Thoracic aorta (tissue), 2 donors: ENCODE results near the gene GNG7. TPM values are rescaled to one million over a fixed set of nuclear protein-coding genes. Genes with fewer than 3 reads are reported as not detected.
"Not testable (repeated sequence)": the region's sequence is repeated elsewhere in the genome, so short reads cannot be mapped to it uniquely, and the experiment has no call there.

Experiments
- ATAC-seq: fragments of 150-250 bp; one replicate; pipeline ENCODE4 v1.8.0; 2017; ENCODE audit warnings: low read depth; ENCODE audit not compliant: insufficient number of reproducible peaks, low FRiP score
- DNase-seq: peaks from one replicate; pipeline ENCODE4 v3.0.0-alpha.2; 2020; ENCODE audit warnings: low spot score
- H3K27ac ChIP-seq, 2 donors: fragments of 200-600 bp; sonication (generic); 1 replicate in 1 of 2; 2 replicates in 1 of 2; pipeline ENCODE4 v1.5.1; 2016; ENCODE audit warnings: mild to moderate bottlenecking in 2 of 2, moderate library complexity in 2 of 2
- H3K27me3 ChIP-seq: fragments of 200-600 bp; sonication (generic); replicated peaks from 2 replicates; pipeline ENCODE4 v1.6.0; 2016; ENCODE audit warnings: mild to moderate bottlenecking; ENCODE audit not compliant: insufficient read depth
- H3K36me3 ChIP-seq: fragments of 200-600 bp; sonication (generic); one replicate; pipeline ENCODE4 v1.5.1; 2016
- H3K4me1 ChIP-seq, 2 donors: fragments of 200-600 bp; sonication (generic); 1 replicate in 1 of 2; 2 replicates in 1 of 2; pipeline versions ENCODE4 v1.5.1 to v1.6.0; 2016; ENCODE audit warnings: low read depth in 2 of 2, mild to moderate bottlenecking in 1 of 2; ENCODE audit not compliant: control insufficient read depth in 1 of 2
- H3K4me3 ChIP-seq: fragments of 200-600 bp; sonication (generic); 2 replicates; pipeline ENCODE4 v1.5.1; 2016; ENCODE audit warnings: mild to moderate bottlenecking
- H3K9me3 ChIP-seq: fragments of 200-600 bp; sonication (generic); 2 replicates; pipeline ENCODE4 v1.5.1; 2016
- total RNA-seq, 2 donors: library from RNA; depleted of rRNA; stranded (reverse); fragments of >200 nt; gene quantifications; one replicate each; pipeline versions ENCODE4 v1.1.0 to v1.2.3, GENCODE V29; 2016
- TF ChIP-seq, protein P1 (sequence below): fragments of 200-600 bp; sonication (generic); IDR thresholded peaks from one replicate; pipeline ENCODE4 v1.5.1; 2019; ENCODE audit warnings: antibody characterized with exemption

GNG7 gene
- total RNA-seq, 2 donors from 2014 or later: 2.3 to 3.2 TPM

DNA sequence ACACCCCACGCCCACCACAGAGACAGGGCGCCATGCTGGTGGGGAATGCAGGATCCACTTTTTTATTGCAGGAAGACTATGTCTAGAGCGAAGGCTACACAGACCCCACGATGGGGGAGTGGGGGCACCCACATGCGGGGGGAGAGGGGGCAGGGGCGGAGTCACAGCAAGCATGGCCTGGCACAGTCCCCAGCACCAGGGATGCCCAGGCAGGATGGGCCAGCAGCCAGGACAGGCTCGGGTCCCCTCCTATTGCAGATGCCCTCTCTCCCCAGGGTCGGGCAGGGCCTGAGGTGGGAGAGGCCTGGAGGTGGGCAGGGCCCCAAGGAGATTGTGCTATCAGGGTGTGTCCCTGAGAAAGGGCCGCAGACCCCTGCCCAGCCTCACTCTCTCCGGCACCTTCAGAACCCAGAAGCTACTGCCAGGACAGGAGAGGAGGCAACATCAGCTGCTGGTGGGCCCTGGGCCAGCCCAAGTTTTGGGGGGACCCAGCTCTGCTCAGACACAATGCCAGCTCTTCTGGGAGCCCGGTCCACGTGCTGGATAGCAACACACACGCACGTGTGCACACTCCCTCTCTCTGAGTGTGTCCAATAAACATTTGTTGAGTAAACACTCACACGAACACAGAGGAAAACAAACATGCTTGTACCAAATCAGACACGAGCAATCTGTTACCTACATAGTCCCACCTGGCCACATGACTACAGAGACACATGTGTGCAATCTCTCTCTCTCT is 12.2 kb upstream of the GNG7 start:
- ATAC-seq: no peak

DNA sequence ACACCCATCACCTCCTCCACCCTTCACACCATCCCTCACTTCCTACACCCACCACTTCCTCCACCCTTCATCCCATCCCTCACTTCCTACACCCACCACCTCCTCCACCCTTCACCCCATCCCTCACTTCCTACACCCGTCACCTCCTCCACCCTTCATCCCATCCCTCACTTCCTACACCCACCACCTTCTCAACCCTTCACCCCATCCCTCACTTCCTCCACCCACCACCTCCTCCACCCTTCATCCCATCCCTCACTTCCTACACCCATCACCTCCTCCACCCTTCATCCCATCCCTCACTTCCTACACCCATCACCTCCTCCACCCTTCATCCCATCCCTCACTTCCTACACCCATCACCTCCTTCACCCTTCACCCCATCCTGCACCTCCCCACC is 11.6 kb upstream of the GNG7 start:
- not testable (repeated sequence) for DNase-seq, H3K4me3 ChIP-seq, H3K27me3 ChIP-seq, ATAC-seq, H3K4me1 ChIP-seq, H3K27ac ChIP-seq, H3K36me3 ChIP-seq, H3K9me3 ChIP-seq

More for the DNA sequence above, 12.2 kb upstream of the GNG7 start:
- H3K27ac ChIP-seq: no peak overlapping the region
- no peaks in the 10 kb centered on the region for H3K36me3 ChIP-seq
- no peak for DNase-seq
- no peaks in the 10 kb centered on the region for H3K27me3 ChIP-seq
- H3K4me1 ChIP-seq: peaks cover 0 to 2% of the 10 kb centered on the region in 2 donors
- H3K9me3 ChIP-seq: peaks cover 5% of the 10 kb centered on the region
- no peak overlapping the region for H3K4me3 ChIP-seq
- TF ChIP-seq, protein P1, sequence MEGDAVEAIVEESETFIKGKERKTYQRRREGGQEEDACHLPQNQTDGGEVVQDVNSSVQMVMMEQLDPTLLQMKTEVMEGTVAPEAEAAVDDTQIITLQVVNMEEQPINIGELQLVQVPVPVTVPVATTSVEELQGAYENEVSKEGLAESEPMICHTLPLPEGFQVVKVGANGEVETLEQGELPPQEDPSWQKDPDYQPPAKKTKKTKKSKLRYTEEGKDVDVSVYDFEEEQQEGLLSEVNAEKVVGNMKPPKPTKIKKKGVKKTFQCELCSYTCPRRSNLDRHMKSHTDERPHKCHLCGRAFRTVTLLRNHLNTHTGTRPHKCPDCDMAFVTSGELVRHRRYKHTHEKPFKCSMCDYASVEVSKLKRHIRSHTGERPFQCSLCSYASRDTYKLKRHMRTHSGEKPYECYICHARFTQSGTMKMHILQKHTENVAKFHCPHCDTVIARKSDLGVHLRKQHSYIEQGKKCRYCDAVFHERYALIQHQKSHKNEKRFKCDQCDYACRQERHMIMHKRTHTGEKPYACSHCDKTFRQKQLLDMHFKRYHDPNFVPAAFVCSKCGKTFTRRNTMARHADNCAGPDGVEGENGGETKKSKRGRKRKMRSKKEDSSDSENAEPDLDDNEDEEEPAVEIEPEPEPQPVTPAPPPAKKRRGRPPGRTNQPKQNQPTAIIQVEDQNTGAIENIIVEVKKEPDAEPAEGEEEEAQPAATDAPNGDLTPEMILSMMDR: no peak

DNA sequence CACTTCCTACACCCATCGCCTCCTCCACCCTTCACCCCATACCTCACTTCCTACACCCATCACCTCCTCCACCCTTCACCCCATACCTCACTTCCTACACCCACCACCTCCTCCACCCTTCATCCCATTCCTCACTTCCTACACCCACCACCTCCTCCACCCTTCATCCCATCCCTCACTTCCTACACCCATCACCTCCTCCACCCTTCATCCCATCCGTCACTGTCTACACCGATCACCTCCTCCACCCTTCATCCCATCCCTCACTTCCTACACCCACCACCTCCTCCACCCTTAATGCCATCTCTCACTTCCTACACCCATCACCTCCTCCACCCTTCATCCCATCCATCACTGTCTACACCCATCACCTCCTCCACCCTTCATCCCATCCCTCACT is 10.7 kb upstream of the GNG7 start:
- not testable (repeated sequence) for H3K27ac ChIP-seq, H3K27me3 ChIP-seq, H3K4me1 ChIP-seq, ATAC-seq, H3K36me3 ChIP-seq, H3K9me3 ChIP-seq, H3K4me3 ChIP-seq, DNase-seq

DNA sequence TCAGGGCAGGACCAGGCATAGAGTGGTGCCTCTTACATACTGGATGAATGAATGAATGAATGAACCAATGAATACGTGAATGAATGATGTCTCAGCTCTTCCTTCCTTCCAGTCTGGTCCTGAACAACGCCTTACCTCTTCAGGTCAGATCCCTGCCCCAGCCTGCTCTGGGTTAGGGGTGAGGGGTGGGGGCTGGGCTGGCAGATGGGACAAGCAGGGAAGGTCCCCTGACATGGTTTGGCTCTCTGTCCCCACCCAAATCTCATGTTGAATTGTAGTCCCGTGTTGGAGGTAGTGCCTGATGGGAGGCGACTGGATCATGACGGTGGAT is 9.3 kb upstream of the GNG7 start:
- TF ChIP-seq, protein P1: no peak
- Histone ChIP-seq H3K27me3 (no peaks in the 10 kb centered on the region), H3K36me3 (no peaks in the 10 kb centered on the region), H3K4me1 (no peaks in the 10 kb centered on the region), H3K4me3 (no peak overlapping the region), H3K27ac (no peak overlapping the region), H3K9me3 (peaks cover 5% of the 10 kb centered on the region)
- DNase-seq (no peak), ATAC-seq (no peak)

DNA sequence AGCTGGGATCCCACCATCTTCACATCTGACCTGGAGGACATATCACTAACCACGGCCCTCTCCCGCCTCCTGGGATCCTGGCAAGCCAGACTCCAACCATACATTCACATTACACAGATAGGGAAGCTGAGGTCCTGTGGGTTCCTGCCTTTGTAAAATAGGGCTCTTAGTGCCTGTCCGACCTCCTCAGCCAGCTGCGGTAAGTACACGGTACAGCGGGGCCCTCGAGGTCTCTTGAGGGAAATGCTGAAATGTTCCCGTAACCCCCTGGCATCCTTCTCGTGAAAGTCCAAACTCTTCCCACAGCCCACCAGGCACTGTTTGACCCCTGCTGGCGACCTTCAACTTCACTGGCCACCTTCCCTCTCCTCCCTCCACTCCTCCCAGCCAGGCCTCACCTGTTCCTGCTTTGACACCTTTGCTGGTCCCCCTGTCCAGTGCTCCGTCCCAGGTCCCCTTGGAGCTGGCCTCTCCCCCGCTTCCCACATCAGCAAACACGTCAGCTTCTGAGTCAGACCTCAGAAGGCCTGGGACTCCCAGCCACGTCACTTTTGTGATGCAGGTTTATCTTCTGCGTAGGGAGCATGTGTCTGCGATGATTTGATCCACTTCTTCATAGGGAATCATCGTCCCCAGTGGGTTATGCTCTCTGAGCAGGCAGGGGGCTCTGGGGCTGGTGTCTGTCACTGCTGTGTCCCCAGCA is 8.8 kb upstream of the GNG7 start:
- H3K27me3 ChIP-seq: no peaks in the 10 kb centered on the region
- DNase-seq (no peak), ATAC-seq (no peak)
- no peak overlapping the region for H3K4me3 ChIP-seq
- H3K27ac ChIP-seq: no peak overlapping the region
- no peaks in the 10 kb centered on the region for H3K36me3 ChIP-seq
- peaks cover 5% of the 10 kb centered on the region for H3K9me3 ChIP-seq
- no peaks in the 10 kb centered on the region for H3K4me1 ChIP-seq
- TF ChIP-seq, protein P1: no peak

DNA sequence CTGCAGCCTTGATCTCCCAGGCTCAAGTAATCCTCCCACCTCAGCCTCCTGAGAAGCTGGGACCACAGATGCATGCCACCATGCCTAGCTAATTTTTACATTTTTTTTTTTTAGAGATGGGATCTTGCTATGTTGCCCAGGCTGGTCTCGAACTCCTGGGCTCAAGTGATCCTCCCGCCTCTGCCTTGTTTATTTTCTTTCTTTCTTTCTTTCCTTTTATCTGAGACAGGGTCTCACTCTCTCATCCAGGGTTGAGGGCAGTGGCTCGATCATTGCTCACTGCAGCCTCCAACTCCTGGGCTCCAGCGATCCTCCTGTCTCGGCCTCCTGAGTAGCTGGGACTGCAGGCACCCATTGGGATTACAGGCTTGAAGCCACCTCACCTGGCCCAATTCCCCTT is 3.8 kb upstream of the GNG7 start:
- DNase-seq (no peak), ATAC-seq (no peak)
- Histone ChIP-seq H3K27me3 (no peaks in the 10 kb centered on the region), H3K27ac (no peak overlapping the region), H3K4me3 (no peak overlapping the region), H3K36me3 (no peaks in the 10 kb centered on the region), H3K4me1 (peaks cover 0 to 9% of the 10 kb centered on the region in 2 donors), H3K9me3 (no peaks in the 10 kb centered on the region)
- TF ChIP-seq, protein P1: no peak
